GM21723 (cell line): ENCODE results near the gene CHRM1.

Source experiments
- ATAC-seq: cut with Tn5 transposase; IDR thresholded peaks from one replicate; pipeline ENCODE4 v1.9.1; 2021; ENCODE audit warnings: mild to moderate bottlenecking, moderate library complexity; ENCODE audit not compliant: unreplicated experiment

Gene CHRM1

DNA sequence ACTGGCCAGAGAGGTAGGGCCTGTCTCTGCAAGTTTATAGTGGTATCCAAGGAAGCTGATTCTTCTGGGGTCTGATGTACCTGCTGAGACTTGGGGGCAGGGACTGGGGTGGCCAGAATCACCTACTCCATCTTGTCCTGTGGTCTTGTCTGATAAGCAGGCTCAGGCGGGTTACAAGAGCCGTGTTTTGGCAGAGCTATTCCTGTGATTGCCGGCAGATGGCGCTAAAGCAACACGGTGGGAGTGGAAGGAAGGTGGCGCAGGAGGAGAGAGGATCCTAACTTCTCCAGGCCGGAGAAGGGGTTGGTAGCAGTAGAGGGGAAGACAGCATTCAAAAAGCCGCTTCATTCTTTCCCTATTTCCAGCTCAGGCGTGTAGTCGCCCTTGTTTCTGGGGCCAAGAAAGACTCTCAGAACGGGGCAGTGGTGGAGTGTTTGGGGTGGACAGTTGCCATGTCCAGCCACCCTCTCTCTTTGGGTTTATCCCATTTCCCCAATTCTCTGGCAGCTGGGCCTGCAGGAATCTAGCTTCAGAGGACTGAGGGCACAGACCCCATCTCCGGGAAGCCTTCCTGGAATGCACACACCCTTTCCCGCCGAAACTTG is 15.1 kb downstream of the CHRM1 start:
- peak; percentile 61 for ATAC-seq

GRCh38 chr11:62905296-62905695 is 15.9 kb downstream of the CHRM1 start:
- ATAC-seq, result no peak

GRCh38 chr11:62902932-62903331 is 18.2 kb downstream of the CHRM1 start:
- ATAC-seq, result no peak

GRCh38 chr11:62898027-62898426 is 23.1 kb downstream of the CHRM1 start:
- no peak for ATAC-seq

DNA sequence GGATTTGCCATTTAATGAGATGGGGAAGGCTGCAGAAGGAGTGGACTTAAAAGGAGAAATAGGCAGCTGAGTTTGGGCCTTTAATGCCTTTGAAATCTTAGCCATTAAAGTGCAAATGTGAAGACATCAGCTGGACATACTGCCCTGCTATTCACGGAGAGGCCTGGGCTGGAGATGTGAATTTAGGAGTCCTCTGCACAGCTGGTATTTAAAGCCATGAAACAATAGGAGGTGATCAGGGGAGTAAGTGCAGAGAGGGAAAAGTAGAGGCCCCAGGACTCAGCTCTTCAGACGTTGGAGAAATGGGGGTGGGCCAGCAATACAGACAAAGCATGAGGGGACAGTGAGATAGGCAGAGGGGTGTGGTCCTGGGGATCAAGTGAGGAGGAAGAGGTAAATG is 23.9 kb downstream of the CHRM1 start:
- no peak for ATAC-seq

GRCh38 chr11:62896049-62896448 is 25.1 kb downstream of the CHRM1 start:
- ATAC-seq, result no peak

DNA sequence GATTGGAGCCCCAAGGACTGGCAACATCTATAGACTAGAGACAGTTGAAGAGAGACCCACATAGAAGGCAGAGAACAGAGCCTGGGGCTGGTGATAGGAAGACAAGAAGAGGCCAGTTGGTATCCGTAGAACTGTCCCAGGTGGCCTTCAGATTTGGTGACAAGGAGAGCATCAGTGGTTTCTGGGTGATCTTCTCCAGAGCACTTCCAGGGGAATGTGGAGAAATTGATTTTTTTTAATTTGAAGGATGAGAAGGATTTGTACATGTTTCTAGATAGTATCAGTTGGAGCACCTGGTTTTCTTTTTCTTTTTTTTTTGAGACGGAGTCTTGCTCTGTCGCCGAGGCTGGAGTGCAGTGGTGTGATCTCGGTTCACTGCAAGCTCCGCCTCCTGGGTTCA is 25.7 kb downstream of the CHRM1 start:
- ATAC-seq, result no peak

GRCh38 chr11:62892077-62892922 is 28.9 kb downstream of the CHRM1 start:
- no peak for ATAC-seq

DNA sequence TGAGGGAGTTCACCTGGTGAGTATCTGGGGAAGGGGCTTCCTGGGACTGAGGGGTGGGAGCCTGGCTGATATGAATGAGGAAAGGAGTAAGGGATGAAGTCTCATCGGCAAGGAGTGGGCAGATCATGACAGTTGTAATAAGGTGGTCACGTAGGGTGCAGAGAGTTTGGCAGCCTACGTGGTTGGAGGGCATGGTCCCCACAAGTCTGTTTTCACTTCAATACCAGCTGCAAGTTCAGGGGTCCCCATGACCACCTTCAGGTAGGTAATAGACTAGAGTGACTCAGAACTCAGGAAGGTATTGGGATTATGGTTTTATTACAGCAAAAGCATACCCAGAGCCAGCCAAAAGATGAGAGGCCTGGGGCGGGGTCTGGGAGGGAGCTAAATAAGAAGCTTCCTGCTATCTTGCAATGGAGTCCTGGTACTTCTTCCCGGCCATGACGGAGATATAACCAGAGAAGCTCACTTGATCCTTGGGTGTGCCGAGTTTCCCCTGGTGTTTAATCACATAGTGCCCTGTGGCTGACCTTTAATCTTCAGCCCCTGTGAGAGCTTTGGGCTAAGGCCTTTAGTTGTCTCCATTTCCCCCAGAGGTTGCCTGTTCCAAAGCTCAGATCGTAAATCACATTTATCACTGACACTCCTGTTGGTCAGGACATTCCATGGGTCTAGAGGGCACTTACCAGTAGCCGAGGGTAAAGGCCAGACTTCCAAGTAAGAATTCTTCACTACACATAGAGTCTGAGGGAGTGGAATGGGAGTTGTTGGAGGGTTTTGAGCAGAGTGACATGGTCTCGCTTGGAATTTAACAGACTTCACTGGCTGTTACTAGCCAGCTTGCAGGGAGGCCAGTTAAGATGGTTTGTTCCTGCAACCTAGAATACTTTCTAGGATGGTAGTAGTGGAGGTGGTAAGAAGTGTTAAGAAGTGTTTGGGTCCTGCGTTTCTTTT is 31.4 kb downstream of the CHRM1 start:
- no peak for ATAC-seq

GRCh38 chr11:62889126-62889483 is 32.1 kb downstream of the CHRM1 start:
- no peak for ATAC-seq

DNA sequence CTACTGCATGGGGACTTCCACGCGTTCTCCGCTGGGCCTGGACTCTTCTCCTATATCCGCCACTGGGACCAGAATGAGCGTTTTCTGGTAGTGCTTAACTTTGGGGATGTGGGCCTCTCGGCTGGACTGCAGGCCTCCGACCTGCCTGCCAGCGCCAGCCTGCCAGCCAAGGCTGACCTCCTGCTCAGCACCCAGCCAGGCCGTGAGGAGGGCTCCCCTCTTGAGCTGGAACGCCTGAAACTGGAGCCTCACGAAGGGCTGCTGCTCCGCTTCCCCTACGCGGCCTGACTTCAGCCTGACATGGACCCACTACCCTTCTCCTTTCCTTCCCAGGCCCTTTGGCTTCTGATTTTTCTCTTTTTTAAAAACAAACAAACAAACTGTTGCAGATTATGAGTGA is 32.8 kb downstream of the CHRM1 start:
- ATAC-seq, result no peak

DNA sequence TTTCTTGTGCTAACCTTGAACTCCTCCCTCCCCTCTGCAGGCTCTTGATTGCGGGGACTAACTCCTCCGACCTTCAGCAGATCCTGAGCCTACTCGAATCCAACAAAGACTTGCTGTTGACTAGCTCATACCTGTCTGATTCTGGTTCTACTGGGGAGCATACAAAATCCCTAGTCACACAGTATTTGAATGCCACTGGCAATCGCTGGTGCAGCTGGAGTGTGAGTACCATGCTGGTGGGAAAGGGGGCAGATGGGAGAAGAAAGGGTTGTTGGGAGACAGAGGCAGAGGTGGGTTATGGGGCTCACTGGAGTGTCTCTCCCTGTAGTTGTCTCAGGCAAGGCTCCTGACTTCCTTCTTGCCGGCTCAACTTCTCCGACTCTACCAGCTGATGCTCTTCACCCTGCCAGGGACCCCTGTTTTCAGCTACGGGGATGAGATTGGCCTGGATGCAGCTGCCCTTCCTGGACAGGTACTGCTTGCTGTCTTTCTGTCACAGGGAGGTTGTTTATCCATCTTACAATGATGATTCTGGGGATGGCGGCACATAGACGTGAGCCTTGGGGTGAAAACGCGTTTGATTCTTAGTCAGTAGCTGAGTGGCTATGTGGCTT is 35.9 kb downstream of the CHRM1 start:
- ATAC-seq, result no peak

GRCh38 chr11:62883673-62884072 is 37.5 kb downstream of the CHRM1 start:
- no peak for ATAC-seq

- no peak for ATAC-seq
Observed at GRCh38 chr11:62882788-62883501, 38.2 kb downstream of the CHRM1 start.

DNA sequence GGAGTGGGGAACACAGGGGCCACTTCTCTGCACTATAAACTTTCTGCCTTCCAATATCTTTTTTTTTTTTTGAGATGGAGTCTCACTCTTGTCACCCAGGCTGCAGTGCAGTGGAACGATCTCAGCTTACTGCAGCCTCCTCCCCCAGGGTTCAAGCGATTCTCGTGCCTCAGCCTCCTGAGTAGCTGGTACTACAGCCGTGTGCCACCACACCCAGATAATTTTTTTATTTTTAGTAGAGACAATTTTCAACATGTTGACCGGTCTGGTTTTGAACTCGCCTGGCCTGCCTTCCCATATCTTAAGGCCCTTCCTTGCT is 38.8 kb downstream of the CHRM1 start:
- ATAC-seq, result no peak

DNA sequence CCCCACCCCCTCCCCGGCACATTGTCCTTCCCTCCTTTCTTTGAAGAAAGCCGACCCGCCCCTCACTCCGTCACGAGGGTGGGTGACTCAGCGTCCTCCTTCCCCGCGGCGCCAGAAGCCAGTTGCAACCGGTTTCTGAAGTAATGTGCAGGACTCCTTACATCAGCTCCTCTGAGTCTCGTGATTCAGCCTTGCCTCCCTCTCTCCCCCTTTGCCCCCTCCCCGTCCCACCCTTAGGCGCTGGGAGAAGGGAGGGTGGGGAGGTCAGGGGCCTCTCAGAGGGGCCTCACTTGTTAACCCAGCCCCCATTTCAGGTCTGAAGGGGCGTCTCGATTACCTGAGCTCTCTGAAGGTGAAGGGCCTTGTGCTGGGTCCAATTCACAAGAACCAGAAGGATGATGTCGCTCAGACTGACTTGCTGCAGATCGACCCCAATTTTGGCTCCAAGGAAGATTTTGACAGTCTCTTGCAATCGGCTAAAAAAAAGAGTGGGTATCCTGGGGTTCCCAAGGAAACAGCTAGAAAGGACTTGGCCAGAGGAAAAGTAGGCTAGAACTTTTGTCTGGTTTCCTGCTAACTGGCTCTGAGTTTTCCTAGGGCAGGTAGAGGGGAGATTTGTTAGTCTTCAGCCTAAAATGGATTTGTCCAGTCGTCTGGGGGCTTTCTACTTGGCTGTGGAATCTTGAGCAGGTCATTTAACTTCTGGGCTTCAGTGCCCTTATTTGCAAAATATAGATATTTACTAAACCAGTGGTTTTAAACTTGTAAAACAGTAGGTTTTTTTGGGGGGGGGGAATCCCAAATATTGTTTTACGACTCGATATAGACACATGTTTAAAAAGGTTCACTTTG is 39.4 kb downstream of the CHRM1 start:
- ATAC-seq, result peak; percentile 53

DNA sequence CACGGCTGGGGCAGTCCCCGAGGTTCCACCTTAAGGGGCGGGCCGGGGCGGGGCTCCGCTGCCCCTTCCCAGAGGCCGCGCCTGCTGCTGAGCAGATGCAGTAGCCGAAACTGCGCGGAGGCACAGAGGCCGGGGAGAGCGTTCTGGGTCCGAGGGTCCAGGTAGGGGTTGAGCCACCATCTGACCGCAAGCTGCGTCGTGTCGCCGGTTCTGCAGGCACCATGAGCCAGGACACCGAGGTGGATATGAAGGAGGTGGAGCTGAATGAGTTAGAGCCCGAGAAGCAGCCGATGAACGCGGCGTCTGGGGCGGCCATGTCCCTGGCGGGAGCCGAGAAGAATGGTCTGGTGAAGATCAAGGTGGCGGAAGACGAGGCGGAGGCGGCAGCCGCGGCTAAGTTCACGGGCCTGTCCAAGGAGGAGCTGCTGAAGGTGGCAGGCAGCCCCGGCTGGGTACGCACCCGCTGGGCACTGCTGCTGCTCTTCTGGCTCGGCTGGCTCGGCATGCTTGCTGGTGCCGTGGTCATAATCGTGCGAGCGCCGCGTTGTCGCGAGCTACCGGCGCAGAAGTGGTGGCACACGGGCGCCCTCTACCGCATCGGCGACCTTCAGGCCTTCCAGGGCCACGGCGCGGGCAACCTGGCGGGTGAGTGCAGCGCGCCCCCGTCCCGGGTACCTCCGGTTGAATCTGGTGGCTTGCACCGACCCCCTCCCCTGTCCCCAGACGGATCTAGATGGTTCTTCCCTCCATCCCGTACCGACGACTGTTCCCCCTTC is 40.2 kb downstream of the CHRM1 start, which contains the start of gene SLC3A2:
SLC3A2 (plus strand) TSS at position 94 of the 776 bp plus-strand sequence; CDS start at position 222, 128 bp downstream.
- peak; percentile 71 for ATAC-seq

GRCh38 chr11:62880231-62880802 is 40.8 kb downstream of the CHRM1 start:
- peak; percentile 28 for ATAC-seq
